ENCODE results near the gene CD101. TPM values are rescaled to one million over a fixed set of nuclear protein-coding genes. Genes with fewer than 3 reads are reported as not detected.

CD101 gene
- total and polyA plus RNA-seq, 2 of the 8 experiments (the other 6 are each of a cell fraction or from before 2014, with no cell fraction given), result 1.1 to 1.2 TPM

GRCh38 chr1:117033772-117034171, 32.2 kb downstream of the CD101 start:
- no peaks in the 10 kb centered on the region for H4K20me1 ChIP-seq (replicated peaks in 1 of 2; ENCODE audit: control insufficient read depth in 1 of 2, insufficient read depth in 2 of 2, low read length in 2 of 2)
- H2BK5ac ChIP-seq (ENCODE audit: low read depth, low read length), result no peak overlapping the region
- no peak for TF ChIP-seq GABPA (IDR thresholded peaks at IDR 0.05; ENCODE audit: borderline replicate concordance, insufficient read depth, low read length)
- no peak for TF ChIP-seq RBBP5 (IDR thresholded peaks at IDR 0.05; ENCODE audit: borderline replicate concordance, low read depth, low read length)
- CTCF ChIA-PET (ENCODE audit: partially characterized antibody), result no interaction called here
- no peaks in the 10 kb centered on the region for H3K79me1 ChIP-seq (ENCODE audit: low read depth, low read length)
- no peak overlapping the region for H3K56ac ChIP-seq (replicated peaks; ENCODE audit: insufficient read length, low read depth, low read length)
- H3K23me2 ChIP-seq (ENCODE audit: low read depth, low read length), result no peaks in the 10 kb centered on the region; the same call in 1 of the 2 replicates
- H3K9me3 ChIP-seq (ENCODE audit: insufficient read depth in 2 of 2, low read depth in 1 of 2, low read length in 1 of 2), result no peaks in the 10 kb centered on the region
- no peak overlapping the region for H3K9ac ChIP-seq (replicated peaks in 1 of 4; ENCODE audit: extremely low read depth in 1 of 4, low read depth in 3 of 4, low read length in 3 of 4)
- H4K8ac ChIP-seq (ENCODE audit: extremely low read depth, insufficient read depth, low read length), result no peak overlapping the region
- H2BK120ac ChIP-seq (replicated peaks; ENCODE audit: low read depth, low read length), result no peak overlapping the region
- no peak overlapping the region for H2BK20ac ChIP-seq (ENCODE audit: low read length)
- peaks cover 0 to 6% (median 0%) of the 10 kb centered on the region in 4 experiments; a peak in 2 of 7 replicates for H3K4me1 ChIP-seq (replicated peaks in 1 of 4; ENCODE audit: control insufficient read depth in 3 of 4, insufficient read depth in 4 of 4, low read length in 3 of 4)
- FAIRE-seq, result no peak
- no peak overlapping the region for H2BK12ac ChIP-seq (ENCODE audit: low read depth, low read length)
- H4K91ac ChIP-seq (replicated peaks; ENCODE audit: insufficient read length, low read length), result no peak overlapping the region
- H3K36me3 ChIP-seq (ENCODE audit: control insufficient read depth in 2 of 4, insufficient read depth in 4 of 4, low read length in 3 of 4), result no peaks in the 10 kb centered on the region
- no peak overlapping the region for H2BK15ac ChIP-seq (ENCODE audit: low read length)
- H4K5ac ChIP-seq (ENCODE audit: insufficient read length, low read depth, low read length), result no peak overlapping the region
- no peak overlapping the region for H2AK5ac ChIP-seq (ENCODE audit: low read depth, low read length)
- H3K79me2 ChIP-seq (ENCODE audit: control insufficient read depth in 1 of 2, insufficient read depth in 2 of 2, low read length in 2 of 2), result peaks cover 0 to 3% of the 10 kb centered on the region in 2 experiments; a peak in 1 of 4 replicates
- no peaks in the 10 kb centered on the region for H3K27me3 ChIP-seq (replicated peaks in 1 of 4; ENCODE audit: control insufficient read depth in 3 of 4, extremely low read depth in 1 of 4, insufficient read depth in 3 of 4, low read length in 3 of 4)
- 91% methylated on average over 7 of the region's 7 CpGs; no CpG with 5 or more reads in 1 of the 2 experiments for WGBS, 2 experiments (ENCODE audit: extremely low coverage in 1 of 2, insufficient coverage in 1 of 2, insufficient read length in 1 of 2, insufficient replicate concordance in 2 of 2, low coverage in 1 of 2, low lambda C conversion rate in 2 of 2, missing lambda C conversion rate in 1 of 2)
- no peak overlapping the region for H3K14ac ChIP-seq (ENCODE audit: insufficient read length)
- H3K18ac ChIP-seq (ENCODE audit: extremely low read depth, low read length), result no peak overlapping the region
- no peak overlapping the region for H3K23ac ChIP-seq (ENCODE audit: insufficient read length)
- H3K27ac ChIP-seq (ENCODE audit: low read depth, low read length), result no peak overlapping the region
- H3K4me3 ChIP-seq (ENCODE audit: extremely low read depth in 1 of 4, insufficient read depth in 2 of 4, low read depth in 3 of 4, low read length in 4 of 4), result no peak overlapping the region
- no peak for DNase-seq (ENCODE audit: low read depth in 1 of 2, low spot score in 2 of 2)
- POLR2A ChIA-PET (ENCODE audit: partially characterized antibody), result no interaction called here
- no peak overlapping the region for H3K4me2 ChIP-seq (ENCODE audit: insufficient read depth in 1 of 2, low read depth in 2 of 2, low read length in 2 of 2)
- H3K4ac ChIP-seq (replicated peaks; ENCODE audit: insufficient read length, low read depth, low read length), result no peak overlapping the region
- H2AFZ ChIP-seq (ENCODE audit: low read length), result no peak overlapping the region
